ENCODE results near the gene TMOD3. TPM values are rescaled to one million over a fixed set of nuclear protein-coding genes. Genes with fewer than 3 reads are reported as not detected.

TMOD3 gene
- 10 to 100 TPM in 1 of 2 donors, 1 to 10 TPM in 1; 9.2 to 11.2 TPM for total RNA-seq

DNA sequence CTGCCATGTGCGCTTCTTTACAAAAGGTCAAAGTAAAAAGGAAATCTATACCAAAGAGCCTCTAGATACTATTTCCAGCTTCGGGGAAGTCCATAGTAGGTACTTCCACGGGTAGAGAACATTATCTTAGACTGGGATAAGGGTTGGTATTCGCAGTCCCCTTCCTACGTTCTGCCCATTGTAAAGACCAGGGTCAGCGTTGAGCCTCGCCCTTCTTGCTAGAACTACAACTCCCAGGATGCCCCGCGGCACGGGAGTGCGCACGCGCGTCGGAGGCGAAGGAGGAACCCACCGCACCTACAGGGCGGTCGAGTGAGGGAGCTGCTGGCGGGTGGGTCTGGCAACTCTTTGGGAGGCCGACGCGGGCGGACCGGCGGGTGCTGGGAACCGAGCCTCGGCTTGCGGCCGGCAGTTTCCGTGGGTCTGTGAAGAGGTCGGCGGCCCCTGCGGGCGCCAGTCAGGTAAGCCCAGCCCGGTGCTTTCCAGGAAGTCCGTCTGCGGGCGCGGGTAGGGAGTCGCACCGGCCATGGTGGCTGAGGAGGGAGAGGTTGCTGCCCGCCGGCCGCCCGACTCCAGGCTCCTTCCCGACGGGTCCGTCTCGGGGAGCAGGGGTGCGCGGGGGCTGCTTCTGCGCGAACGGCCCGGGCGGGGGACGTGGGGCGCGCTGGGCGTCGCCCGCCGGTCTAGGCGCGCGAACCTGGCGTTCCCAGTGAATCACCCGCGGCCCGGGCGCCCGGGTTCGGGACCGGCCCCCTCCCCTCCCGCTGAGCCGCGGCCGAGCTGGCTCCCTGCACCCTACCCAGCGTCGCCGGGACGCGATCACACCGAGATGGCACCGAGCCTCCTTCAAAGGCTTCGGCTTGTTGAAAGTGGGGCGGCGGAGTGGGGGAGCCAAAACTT lies at the start of gene TMOD3:
TSS of gene TMOD3 (plus strand) at position 278 of the 900 bp plus-strand sequence. CDS start 33,232 bp downstream, outside the sequence.
- WGBS, 2 donors: 2 to 13% methylated on average over 7 to 86 of the region's 89 CpGs
- ATAC-seq (peak; percentile 92), DNase-seq (peak; percentile 91 to 94 (median 92))
- H3K36me3 ChIP-seq (replicated peaks in 1 of 2; ENCODE audit: insufficient read depth in 1 of 2, low read depth in 2 of 2): no peaks in the 10 kb centered on the region
- peaks cover 21% of the 10 kb centered on the region for H3K4me1 ChIP-seq
- H3K27me3 ChIP-seq: no peaks in the 10 kb centered on the region
- H3K4me3 ChIP-seq: peak within 1 kb of the TSS; percentile 89 to 93
- intact Hi-C loops (cut with DNase I): no loop called here
- no peaks in the 10 kb centered on the region for H3K9me3 ChIP-seq
- TF ChIP-seq, protein P1, sequence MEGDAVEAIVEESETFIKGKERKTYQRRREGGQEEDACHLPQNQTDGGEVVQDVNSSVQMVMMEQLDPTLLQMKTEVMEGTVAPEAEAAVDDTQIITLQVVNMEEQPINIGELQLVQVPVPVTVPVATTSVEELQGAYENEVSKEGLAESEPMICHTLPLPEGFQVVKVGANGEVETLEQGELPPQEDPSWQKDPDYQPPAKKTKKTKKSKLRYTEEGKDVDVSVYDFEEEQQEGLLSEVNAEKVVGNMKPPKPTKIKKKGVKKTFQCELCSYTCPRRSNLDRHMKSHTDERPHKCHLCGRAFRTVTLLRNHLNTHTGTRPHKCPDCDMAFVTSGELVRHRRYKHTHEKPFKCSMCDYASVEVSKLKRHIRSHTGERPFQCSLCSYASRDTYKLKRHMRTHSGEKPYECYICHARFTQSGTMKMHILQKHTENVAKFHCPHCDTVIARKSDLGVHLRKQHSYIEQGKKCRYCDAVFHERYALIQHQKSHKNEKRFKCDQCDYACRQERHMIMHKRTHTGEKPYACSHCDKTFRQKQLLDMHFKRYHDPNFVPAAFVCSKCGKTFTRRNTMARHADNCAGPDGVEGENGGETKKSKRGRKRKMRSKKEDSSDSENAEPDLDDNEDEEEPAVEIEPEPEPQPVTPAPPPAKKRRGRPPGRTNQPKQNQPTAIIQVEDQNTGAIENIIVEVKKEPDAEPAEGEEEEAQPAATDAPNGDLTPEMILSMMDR (IDR thresholded peaks at IDR 0.05): peak in 2 of 7 experiments; percentile 20 to 21
- TF ChIP-seq POLR2A (IDR thresholded peaks at IDR 0.05): peak; percentile 88 to 94 (median 94)
- peak within 1 kb of the TSS; percentile 91 to 96 (median 94) for H3K27ac ChIP-seq

DNA sequence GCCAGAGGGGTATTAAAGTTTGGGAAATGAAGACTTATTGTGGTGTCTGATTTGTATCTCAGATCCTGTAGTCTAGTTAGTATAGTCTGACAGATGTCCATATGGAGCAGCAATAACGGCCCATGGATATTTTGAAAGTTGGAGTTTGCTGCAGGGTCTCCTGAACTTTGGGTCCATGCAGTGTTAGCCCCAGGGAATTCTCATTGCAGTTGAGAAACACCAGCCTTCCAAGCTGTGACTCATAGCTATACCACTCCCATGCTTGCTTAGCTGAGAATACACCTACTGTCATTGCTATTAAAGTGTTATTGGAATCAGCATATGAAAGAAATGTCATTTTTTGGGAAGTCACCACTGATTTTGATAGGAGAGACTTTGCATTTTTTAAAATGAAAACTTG lies 48.8 kb upstream of the TMOD3 start:
- DNase-seq: no peak
- Histone ChIP-seq H3K36me3 (replicated peaks in 1 of 2; ENCODE audit: insufficient read depth in 1 of 2, low read depth in 2 of 2) (no peaks in the 10 kb centered on the region), H3K4me3 (no peak overlapping the region), H3K9me3 (no peaks in the 10 kb centered on the region), H3K27me3 (no peaks in the 10 kb centered on the region), H3K4me1 (peaks cover 6% of the 10 kb centered on the region), H3K27ac (no peak overlapping the region)
- no peak for TF ChIP-seq POLR2A (IDR thresholded peaks at IDR 0.05)
- TF ChIP-seq, protein P1 (IDR thresholded peaks at IDR 0.05): no peak
- no peak for ATAC-seq
- intact Hi-C loops (cut with DNase I): no loop called here
- WGBS, 2 donors: 64 to 82% methylated on average over 1 of the region's 1 CpG

DNA sequence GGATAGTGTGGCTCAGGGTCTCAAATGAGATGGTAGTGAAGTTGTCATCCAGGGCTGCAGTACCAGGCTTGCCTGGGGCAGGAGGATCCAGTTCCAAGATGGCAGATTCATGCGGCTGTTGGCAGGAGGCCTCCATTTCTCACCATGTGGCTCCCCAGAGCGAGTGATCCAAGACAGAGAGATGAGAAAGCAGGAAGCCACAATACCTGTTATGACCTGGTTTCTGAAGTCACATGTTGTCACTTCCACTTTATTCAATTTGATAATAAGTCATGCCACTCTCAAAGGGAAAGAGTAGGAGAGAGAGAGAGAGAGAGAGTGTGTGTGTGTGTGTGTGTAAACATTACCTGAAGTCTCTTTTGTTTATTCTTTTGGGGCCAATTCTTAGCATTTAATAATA lies 47.9 kb upstream of the TMOD3 start:
- no peaks in the 10 kb centered on the region for H3K27me3 ChIP-seq
- DNase-seq: no peak
- no peaks in the 10 kb centered on the region for H3K4me1 ChIP-seq
- H3K27ac ChIP-seq: no peak overlapping the region
- no peak overlapping the region for H3K4me3 ChIP-seq
- WGBS, 2 donors: 58 to 61% methylated on average over 2 of the region's 2 CpGs
- no peak for ATAC-seq
- intact Hi-C loops (cut with DNase I): no loop called here
- TF ChIP-seq POLR2A (IDR thresholded peaks at IDR 0.05): no peak
- TF ChIP-seq, protein P1 (IDR thresholded peaks at IDR 0.05): no peak
- no peaks in the 10 kb centered on the region for H3K9me3 ChIP-seq
- H3K36me3 ChIP-seq (replicated peaks in 1 of 2; ENCODE audit: insufficient read depth in 1 of 2, low read depth in 2 of 2): no peaks in the 10 kb centered on the region

DNA sequence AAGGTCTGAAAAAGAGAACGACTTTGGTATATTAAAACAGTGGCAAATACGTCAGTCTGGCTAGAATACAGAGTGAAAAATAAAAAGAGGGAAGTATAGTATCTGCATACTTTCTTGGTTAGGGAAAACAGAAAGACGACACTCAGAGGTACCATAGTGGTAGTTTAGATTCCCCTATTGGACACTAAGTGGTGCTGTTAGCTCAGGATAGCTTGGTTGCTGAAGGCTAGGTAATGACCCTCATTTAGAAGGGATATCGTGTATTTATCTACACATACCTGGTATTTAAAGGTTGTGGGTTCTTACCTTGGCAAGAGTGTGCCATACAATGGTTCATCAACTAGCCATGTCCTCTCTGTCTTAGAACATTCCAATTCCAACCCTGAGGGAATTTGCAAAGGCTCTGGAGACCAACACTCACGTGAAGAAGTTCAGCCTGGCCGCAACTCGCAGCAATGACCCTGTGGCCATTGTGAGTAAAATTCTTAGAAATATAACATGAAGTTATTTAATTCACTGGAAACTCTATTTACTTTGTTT lies 47.0 kb upstream of the TMOD3 start:
- no peak overlapping the region for H3K4me3 ChIP-seq
- H3K9me3 ChIP-seq: no peaks in the 10 kb centered on the region
- no peaks in the 10 kb centered on the region for H3K36me3 ChIP-seq (replicated peaks in 1 of 2; ENCODE audit: insufficient read depth in 1 of 2, low read depth in 2 of 2)
- DNase-seq (no peak), ATAC-seq (no peak)
- no peaks in the 10 kb centered on the region for H3K4me1 ChIP-seq
- intact Hi-C loops (cut with DNase I): no loop called here
- H3K27me3 ChIP-seq: no peaks in the 10 kb centered on the region
- TF ChIP-seq POLR2A (IDR thresholded peaks at IDR 0.05): no peak
- TF ChIP-seq, protein P1 (IDR thresholded peaks at IDR 0.05): peak in 3 of 7 experiments; percentile 9 to 16 (median 13)
- WGBS, 2 donors: 82 to 86% methylated on average over 7 of the region's 7 CpGs
- H3K27ac ChIP-seq: no peak overlapping the region

All from body of pancreas (tissue), 4 donors.